ENCODE measurements around the gene CTSH.
"Not testable (repeated sequence)": the region's sequence is repeated elsewhere in the genome, so short reads cannot be mapped to it uniquely, and the experiment has no call there.

The CTSH gene

DNA sequence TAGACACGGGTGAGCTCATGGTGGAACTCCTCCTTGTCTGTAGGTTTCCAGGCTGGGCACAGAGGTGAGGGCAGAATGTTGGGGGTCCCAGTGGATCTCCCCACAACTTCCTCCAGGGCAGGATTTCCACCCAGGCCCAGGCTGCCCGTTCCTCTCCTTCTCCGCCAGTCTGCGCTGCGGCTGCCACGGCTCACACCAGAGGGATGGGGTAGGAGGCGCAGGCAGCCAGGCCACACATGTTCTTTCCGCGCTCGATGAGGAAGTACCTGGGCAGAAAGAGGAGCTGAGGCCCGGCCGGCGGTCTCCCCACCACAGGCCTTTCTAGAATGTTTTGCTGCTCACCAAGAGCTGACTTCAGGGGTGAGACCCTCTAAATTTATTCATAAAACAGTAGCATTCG, 22.9 kb downstream of the CTSH start:
- DNase-seq: no peak

DNA sequence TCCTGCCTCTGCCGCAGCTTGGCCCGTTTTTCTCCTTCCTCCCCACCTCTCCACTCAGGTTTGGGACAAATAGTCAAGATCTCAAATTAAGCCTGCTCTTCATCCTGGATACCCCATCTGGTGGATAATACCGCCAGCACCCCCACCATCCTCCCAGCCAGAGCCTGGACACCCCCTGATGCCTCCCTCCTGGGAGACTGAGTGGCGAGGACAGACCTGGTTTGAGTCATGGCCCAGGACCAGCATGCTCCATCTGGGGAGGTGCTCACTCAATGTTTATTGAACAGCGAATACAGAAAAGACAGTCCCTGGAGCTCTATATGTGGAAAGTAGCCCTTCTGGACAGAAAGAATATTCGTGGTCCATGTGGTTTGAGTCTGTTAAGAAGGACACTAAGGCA, 23.3 kb downstream of the CTSH start:
- no peak for DNase-seq

DNA sequence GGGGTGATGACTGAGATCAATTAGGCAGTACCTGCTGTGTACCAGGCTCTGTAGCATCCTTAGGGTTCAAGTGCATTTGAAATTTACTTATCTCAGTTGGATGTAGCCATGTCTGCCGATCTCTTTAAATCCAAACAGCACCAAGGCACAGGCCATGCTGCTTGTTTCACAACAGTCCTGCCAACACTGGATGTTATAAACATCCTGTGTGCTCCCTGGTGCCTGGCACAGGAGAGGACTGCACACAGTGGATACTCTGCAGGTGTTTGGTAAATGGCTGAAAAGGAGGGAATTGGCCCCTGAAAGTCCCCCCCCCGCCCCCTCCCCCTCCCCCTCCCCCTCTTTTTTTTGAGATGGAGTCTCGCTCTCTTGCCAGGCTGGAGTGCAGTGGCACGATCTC, 27.0 kb downstream of the CTSH start:
- no peak for DNase-seq

GRCh38 chr15:78916088-78916487, 28.8 kb downstream of the CTSH start:
- no peak for DNase-seq

DNA sequence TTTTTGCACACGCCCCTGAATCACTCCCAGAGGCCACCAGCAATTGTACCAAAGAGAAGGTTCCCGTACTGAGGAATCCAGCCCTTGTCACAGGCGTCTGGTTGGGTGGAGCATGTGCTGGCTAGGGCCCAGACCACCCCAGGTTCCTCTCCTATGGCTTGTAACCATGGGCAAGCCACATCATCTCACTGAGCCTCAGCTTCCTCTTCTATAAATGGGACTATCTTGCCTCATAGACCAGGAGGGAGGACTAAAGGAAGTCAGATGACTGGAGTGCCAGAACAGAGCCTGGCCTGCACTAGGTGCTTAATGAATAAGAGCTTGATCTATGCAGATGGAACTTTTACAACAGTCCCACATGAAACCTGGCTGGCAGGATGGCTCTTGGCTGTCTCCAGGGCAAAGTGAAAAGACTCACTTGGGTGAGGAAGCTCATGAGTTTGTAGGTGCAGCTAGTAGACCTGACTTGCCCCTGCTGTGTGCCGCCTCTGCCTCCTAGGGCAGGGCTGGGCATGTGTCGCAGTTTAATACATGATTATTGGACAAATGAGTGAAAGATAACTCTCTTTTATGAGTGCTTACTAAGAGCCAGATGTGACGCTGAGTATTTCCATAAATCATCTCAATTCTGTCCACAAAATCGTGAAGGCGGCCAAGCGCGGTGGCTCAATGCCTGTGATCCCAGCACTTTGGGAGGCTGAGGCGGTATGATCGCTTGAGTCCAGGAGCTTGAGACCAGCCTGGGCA, 29.3 kb downstream of the CTSH start:
- no peak for DNase-seq

DNA sequence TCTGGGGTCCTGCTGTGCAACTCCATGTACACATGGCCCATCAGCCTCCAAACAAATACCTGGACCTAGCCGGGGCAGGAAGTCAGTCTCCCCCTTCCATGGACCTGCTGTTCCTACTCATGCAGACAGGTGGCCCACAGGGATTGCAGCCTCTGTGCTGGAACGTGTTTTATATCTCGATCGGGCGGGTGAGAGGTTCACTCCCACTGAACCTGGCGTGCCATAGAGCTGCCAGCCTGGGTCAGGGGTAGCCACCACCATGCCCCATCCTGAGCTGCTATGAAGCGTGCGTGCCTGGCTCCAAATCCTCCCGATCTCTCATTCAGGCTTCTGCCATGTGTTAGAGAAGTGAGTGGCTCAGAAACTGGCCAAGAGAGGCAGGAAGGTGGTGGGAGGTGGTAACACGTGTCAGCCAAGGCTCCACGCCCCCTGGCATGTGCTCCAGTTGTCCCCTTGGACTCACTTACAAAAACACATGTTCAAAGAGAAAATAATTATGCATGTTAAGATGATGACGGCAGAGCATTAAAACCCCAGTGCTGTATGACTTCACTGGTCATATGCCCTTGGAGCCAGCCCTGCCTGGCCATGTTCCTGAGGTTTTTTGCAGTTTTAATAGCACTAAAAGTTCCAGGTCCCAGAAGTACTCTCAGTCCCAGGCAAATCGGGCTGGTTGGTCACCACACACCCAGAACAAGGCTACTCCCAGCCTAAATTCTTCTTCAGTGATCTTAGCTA, 30.6 kb downstream of the CTSH start:
- DNase-seq: no peak

- no peak for DNase-seq
Measured at GRCh38 chr15:78913012-78913411, 31.8 kb downstream of the CTSH start.

DNA sequence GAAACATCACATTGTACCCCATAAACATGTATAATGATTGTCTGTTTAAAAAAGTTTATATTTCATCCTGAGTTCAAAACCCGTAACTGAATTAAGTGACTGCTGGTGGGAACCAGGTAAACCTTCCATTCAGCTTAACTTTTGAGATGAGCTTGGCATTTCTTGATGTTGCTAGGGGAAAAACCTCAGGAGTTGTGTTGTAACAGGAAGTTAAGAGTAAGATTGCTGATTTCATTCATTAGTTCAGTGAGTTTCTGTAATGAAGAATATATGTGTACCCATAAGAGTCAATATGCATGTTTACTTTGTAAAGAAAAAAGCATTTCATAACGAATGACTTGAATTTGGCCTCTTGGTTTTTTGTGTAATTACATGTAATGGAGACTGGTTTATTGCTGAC, 32.5 kb downstream of the CTSH start:
- no peak for DNase-seq

GRCh38 chr15:78910271-78910670, 34.6 kb downstream of the CTSH start:
- DNase-seq: no peak

- DNase-seq: peak; percentile 46
Measured at GRCh38 chr15:78909791-78910228, 35.0 kb downstream of the CTSH start.

DNA sequence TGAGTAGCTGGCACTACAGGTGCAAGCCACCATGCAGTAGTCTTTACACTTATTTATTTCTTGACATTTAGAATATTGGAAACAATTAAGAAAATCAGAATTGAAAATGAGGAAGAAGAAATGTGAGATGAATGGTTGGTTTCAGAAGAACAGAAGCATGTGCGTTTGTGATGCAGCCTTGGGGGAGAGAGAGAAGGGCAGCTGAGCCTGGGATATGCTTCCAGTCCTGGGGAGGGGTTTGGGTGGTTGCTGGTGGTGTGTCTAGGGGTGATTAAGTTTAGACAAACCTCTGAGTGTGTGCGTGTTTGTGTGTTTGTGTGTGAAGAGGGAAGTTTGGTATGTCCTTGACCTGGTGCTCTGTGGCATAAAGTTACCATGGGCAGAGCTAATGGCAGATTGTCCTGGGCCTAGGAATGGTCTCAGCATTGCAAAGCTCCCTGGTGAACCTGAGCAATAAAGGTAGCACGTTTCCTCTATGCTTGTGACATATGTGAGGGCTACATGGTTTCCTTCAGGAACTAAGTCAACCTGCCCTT, 35.6 kb downstream of the CTSH start:
- DNase-seq: no peak

DNA sequence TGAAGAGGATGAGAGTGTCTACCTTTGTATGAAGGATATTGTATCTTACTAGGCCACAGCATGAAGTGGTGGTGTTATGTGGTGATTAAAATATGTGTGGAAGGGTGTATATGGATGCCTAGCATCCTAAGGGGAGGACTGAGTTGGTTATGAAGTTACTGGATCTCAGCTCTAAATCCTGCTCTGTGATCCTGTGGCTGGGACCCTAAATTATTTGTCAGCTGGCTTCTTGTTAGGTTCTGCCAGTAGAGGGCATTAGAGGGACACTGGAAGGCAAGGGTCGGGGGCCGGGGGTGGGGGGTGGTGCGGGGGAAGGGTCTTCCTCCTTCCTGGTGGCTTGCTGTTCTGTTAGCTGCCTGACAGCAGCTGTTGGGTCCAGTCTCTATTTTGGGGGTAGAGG, 37.3 kb downstream of the CTSH start:
- DNase-seq: peak; percentile 2

DNA sequence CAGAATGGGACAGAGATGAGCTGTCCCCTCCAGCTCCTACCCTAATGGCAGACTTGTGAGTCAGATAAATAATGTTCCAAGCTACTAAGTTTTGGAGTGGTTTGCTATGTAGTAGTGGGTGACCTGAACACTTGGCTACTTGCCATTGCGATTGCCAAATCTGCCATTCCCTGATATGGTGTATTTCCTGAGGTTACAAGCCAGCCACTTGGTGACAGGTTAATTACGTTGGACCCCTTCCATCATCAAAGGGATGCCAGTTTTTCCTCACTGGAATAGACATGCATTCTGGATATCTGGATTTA, 38.6 kb downstream of the CTSH start:
- DNase-seq: no peak

DNA sequence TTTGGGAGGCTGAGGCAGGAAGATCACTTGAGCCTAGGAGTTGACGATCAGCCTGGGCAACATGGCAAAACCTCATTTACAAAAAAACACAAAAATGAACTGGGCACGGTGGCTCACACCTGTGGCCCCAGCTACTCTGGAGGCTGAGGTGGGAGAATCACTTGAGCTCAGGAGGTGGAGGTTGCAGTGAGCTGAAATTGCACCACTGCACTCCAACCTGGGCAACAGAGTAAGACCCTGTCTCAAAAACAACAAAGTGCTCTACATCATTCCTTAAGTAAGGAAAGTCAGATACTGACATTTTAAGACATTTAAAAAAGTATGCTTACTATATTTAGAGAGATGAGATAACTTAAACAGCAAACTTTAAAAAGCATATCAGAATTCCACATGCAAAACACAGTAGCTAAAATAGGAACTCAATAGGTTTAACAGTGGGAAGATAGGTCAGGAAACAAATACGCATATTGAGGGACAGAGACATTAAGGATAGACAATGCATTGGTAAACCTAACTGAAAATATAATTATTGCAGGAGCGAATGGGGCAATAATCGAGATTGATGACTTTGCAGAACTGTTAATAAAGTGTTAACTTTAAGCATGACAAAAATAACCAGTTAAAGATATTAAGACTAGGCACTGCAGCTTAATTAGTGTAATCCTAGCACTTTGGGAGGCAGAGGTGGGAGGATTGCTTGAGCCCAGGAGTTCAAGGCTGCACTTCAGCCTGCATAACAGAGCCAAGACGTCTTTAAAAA, 40.1 kb downstream of the CTSH start:
- no peak for DNase-seq

DNA sequence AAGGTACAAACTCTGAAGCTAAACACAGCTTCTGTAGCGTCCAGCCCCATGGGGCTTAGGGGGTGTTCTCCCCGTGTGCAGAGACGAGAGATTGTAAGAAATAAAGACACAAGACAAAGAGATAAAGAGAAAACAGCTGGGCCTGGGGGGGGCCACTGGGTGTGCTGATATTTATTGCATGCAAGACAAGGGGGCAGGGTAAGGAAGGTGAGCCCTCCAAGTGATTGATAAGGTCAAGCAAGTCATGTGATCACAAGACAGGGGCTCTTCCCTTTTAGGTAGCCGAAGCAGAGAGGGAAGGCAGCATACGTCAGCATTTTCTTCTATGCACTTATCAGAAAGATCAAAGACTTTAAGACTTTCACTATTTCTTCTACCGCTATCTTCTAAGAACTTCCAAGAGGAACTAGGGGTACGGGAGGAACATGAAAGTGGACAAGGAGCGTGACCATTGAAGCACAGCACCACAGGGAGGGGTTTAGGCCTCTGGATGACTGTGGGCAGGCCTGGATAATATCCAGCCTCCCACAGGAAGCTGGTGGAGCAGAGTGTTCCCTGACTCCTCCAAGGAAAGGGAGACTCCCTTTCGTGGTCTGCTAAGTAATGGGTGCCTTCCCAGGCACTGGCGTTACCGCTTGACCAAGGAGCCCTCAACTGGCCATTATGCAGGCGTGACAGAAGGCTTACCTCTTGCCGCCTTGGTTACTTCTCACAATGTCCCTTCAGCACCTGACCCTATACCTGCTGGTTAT, 42.4 kb downstream of the CTSH start:
- DNase-seq: not testable (repeated sequence)

- DNase-seq: not testable (repeated sequence)
Measured at GRCh38 chr15:78900819-78901533, 43.9 kb downstream of the CTSH start.

- DNase-seq: no peak
Measured at GRCh38 chr15:78898540-78898939, 46.3 kb downstream of the CTSH start.

GRCh38 chr15:78895471-78895870, 49.4 kb downstream of the CTSH start:
- no peak for DNase-seq

- DNase-seq: no peak
Measured at GRCh38 chr15:78893538-78893937, 51.3 kb downstream of the CTSH start.

DNA sequence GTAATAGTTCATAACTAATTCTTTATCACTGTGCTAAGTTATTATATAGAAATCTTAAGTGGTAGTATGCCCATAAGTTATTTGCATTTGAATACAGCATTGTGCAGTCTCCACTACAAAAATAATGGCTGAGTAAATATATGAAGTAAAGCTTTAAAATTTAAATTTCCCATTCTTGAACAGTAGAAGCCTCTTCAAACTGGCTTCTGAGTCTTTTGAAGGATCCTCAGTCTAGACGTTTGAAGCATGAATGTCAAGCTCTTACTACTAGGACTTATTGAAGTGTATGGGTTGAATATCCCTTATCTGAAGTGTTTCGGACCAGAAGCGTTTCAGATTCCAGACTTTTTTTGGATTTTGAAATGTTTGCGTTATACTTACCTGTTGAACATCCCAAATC, 55.8 kb downstream of the CTSH start:
- no peak for DNase-seq

DNA sequence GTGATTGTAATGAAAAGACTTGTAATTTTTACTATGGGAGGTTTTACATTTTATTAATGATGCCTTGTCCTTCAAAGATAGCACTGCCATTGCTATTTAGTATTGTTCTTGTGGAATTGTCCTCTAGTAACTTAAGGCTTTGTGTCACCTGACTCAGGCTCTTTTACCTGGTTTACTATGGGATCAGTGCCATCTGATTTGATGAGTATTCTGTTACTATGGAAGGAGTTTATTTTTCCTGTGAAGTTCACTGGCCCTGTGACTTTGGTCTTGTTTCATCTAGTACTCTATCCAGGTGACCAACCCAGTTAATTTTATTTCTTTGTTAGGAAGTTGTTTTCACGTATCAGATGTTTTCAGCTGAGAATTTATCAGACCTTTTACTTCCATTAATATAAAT, 63.2 kb downstream of the CTSH start:
- DNase-seq: no peak

DNA sequence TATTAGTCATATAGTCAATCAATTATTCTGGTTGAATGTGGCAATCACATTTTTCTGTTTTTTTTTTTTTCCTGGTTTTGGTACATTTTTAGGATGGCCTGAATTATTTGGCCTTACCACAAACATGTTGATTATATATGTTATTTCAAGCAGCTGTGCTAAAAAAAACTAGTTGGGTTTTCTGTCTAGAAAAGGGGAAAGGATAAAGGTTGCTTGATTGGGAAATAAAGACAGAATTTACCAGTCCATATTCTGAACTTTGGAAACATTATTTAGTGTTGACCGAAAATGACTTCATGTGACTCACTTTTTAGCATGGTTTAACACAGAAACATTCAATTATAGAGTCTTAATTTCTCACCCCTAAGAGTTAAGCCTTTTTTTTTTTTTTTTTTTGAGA, 64.0 kb downstream of the CTSH start:
- no peak for DNase-seq

DNA sequence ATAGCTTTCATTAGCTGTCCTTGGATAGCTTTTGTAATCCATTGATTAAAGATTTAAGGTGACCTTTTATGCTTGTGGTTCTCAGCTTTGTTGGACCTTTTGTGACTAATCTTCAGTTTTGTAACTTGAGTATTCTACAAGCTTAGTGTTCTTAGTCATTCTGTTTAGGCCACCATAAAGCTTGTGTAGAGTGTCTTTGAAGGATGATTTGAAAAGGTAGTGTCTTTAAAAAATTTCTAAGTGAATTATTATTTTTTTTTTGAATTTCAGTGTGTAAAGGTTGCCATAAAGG, 64.7 kb downstream of the CTSH start:
- no peak for DNase-seq

Measured in NCI-H1694 (cell line).